Liver (tissue), 9 donors: ENCODE data around the gene SAMD4A. TPM values are rescaled to one million over a fixed set of nuclear protein-coding genes. Genes with fewer than 3 reads are reported as not detected.

Source experiments
- DNase-seq: peaks from one replicate; pipeline ENCODE4 v3.0.0-alpha.2; 2017; ENCODE audit warnings: low spot score
- H3K27ac ChIP-seq, 2 donors: one replicate each; pipeline ENCODE4 v1.7.0; 2013; ENCODE audit warnings: inconsistent platforms in 2 of 2, low read length in 2 of 2, control low read depth in 1 of 2, low read depth in 1 of 2, mild to moderate bottlenecking in 1 of 2
- H3K27me3 ChIP-seq, 4 donors: one replicate each; pipeline versions ENCODE4 v1.6.1 to v1.7.0; 2013; ENCODE audit warnings: low read length in 3 of 4, inconsistent platforms in 1 of 4, mild to moderate bottlenecking in 1 of 4, moderate library complexity in 1 of 4; ENCODE audit not compliant: control insufficient read depth in 4 of 4, insufficient read depth in 4 of 4
- H3K36me3 ChIP-seq, 4 donors: one replicate each; pipeline versions ENCODE4 v1.6.1 to v1.7.0; 2013; ENCODE audit warnings: low read length in 3 of 4, mild to moderate bottlenecking in 3 of 4, low read depth in 1 of 4, moderate library complexity in 1 of 4; ENCODE audit not compliant: control insufficient read depth in 4 of 4, insufficient read depth in 3 of 4
- H3K4me1 ChIP-seq, 4 donors: one replicate each; pipeline versions ENCODE4 v1.6.1 to v1.7.0; 2013; ENCODE audit warnings: low read length in 3 of 4, mild to moderate bottlenecking in 3 of 4, moderate library complexity in 1 of 4; ENCODE audit not compliant: control insufficient read depth in 4 of 4, insufficient read depth in 4 of 4
- H3K4me3 ChIP-seq, 3 donors: one replicate each; pipeline versions ENCODE4 v1.6.1 to v1.7.0; 2013; ENCODE audit warnings: low read length in 3 of 3, control low read depth in 1 of 3, low read depth in 1 of 3, mild to moderate bottlenecking in 1 of 3
- H3K9ac ChIP-seq, 2 donors: one replicate each; pipeline ENCODE4 v1.7.0; 2013; ENCODE audit warnings: low read length in 2 of 2, mild to moderate bottlenecking in 2 of 2, moderate library complexity in 2 of 2, control low read depth in 1 of 2, low read depth in 1 of 2
- H3K9me3 ChIP-seq, 4 donors: one replicate each; pipeline versions ENCODE4 v1.6.1 to v1.7.0; 2013; ENCODE audit warnings: low read length in 3 of 4; ENCODE audit not compliant: control insufficient read depth in 4 of 4
- ATF3 ChIP-seq: IDR thresholded peaks from 2 replicates; pipeline ENCODE4 v1.6.1; 2016; ENCODE audit warnings: antibody characterized with exemption
- EGR1 ChIP-seq, 2 donors: IDR thresholded peaks; 2 replicates each; pipeline ENCODE4 v1.6.1; 2016 to 2018; ENCODE audit warnings: antibody characterized with exemption in 2 of 2, low read depth in 2 of 2
- FOXA1 ChIP-seq: IDR thresholded peaks from 2 replicates; pipeline ENCODE4 v1.6.1; 2016; ENCODE audit warnings: antibody characterized with exemption
- FOXA2 ChIP-seq: IDR thresholded peaks from 2 replicates; pipeline ENCODE4 v1.6.1; 2016; ENCODE audit warnings: antibody characterized with exemption
- GABPA ChIP-seq, 2 donors: IDR thresholded peaks in 1 of 2; conservative IDR thresholded peaks in 1 of 2; 2 replicates each; pipeline ENCODE4 v1.6.1; 2016; ENCODE audit warnings: antibody characterized with exemption in 2 of 2, mild to moderate bottlenecking in 1 of 2, moderate library complexity in 1 of 2
- HNF4A ChIP-seq, 2 donors: conservative IDR thresholded peaks; 2 replicates each; pipeline ENCODE4 v1.6.1; 2016; ENCODE audit warnings: antibody characterized with exemption in 2 of 2, mild to moderate bottlenecking in 2 of 2
- HNF4G ChIP-seq: IDR thresholded peaks from 2 replicates; pipeline ENCODE4 v1.6.1; 2016; ENCODE audit warnings: antibody characterized with exemption
- JUND ChIP-seq, 2 donors: IDR thresholded peaks; 2 replicates each; pipeline ENCODE4 v1.6.1; 2016; ENCODE audit warnings: antibody characterized with exemption in 2 of 2
- MAX ChIP-seq: IDR thresholded peaks from 2 replicates; pipeline ENCODE4 v1.6.1; 2016; ENCODE audit warnings: antibody characterized with exemption
- NR2F2 ChIP-seq: IDR thresholded peaks from 2 replicates; pipeline ENCODE4 v1.6.1; 2016; ENCODE audit warnings: antibody characterized with exemption
- RAD21 ChIP-seq, 2 donors: IDR thresholded peaks; 2 replicates each; pipeline ENCODE4 v1.6.1; 2016; ENCODE audit warnings: antibody characterized with exemption in 2 of 2, mild to moderate bottlenecking in 2 of 2
- REST ChIP-seq: IDR thresholded peaks from 2 replicates; pipeline ENCODE4 v1.6.1; 2016; ENCODE audit warnings: antibody characterized with exemption, mild to moderate bottlenecking
- RXRA ChIP-seq, 2 donors: IDR thresholded peaks; 2 replicates each; pipeline ENCODE4 v1.6.1; 2017 to 2018; ENCODE audit warnings: antibody characterized with exemption in 2 of 2, mild to moderate bottlenecking in 1 of 2
- SP1 ChIP-seq: IDR thresholded peaks from 2 replicates; pipeline ENCODE4 v1.6.1; 2018; ENCODE audit warnings: antibody characterized with exemption, mild to moderate bottlenecking
- TAF1 ChIP-seq: conservative IDR thresholded peaks from 2 replicates; pipeline ENCODE4 v1.6.1; 2016; ENCODE audit warnings: antibody characterized with exemption, mild to moderate bottlenecking
- YY1 ChIP-seq: IDR thresholded peaks from 2 replicates; pipeline ENCODE4 v1.6.1; 2016; ENCODE audit warnings: antibody characterized with exemption, mild to moderate bottlenecking
- ZBTB33 ChIP-seq: IDR thresholded peaks from 2 replicates; pipeline ENCODE4 v1.6.1; 2016; ENCODE audit warnings: antibody characterized with exemption
- WGBS: extraction: QIAGEN DNeasy Blood & Tissue Kit; methylation state at CpG from one replicate; pipeline ENCODE4 v1.1.7; 2013; 5-methylcytosine and 5-hydroxymethylcytosine counted together
- polyA plus RNA-seq, 2 donors: library from polyadenylated mRNA; stranded (reverse) in 1 of 2; unstranded in 1 of 2; fragments of 200-250 nt in 1 of 2; fragments of >200 nt in 1 of 2; fragmentation: Nextera tagmentation in 1 of 2; extraction: Ambion mirVana in 1 of 2; gene quantifications; one replicate each; pipeline versions ENCODE4 v1.2.1 to v1.2.3, GENCODE V29; 2013 to 2015
- total RNA-seq, 2 donors: library from RNA; depleted of rRNA; stranded (reverse); fragments of >200 nt; gene quantifications; one replicate each; pipeline ENCODE4 v1.2.3, GENCODE V29; 2014
- TF ChIP-seq, protein P1 (sequence below): fragments of 150-350 bp; IDR thresholded peaks from 2 replicates; pipeline ENCODE4 v1.5.1; 2017; ENCODE audit warnings: improper control_type of control experiment, low read depth, low read length; ENCODE audit not compliant: missing input control
- donor health status: healthy.
- donor health status: healthy.
- donor health status: healthy.
- donor health status: healthy.
- donor health status: healthy.

The SAMD4A gene
- total and polyA plus RNA-seq, 4 donors = 4.3 to 17.8 (median 8.1) TPM

GRCh38 chr14:54591866-54592265 is 24.9 kb downstream of the SAMD4A start (continued):
- TF ChIP-seq REST (no peak), RAD21 (IDR thresholded peaks at IDR 0.05) (no peak), ZBTB33 (no peak), GABPA (IDR thresholded peaks at IDR 0.05 in 1 of 2, conservative IDR thresholded peaks at IDR 0.05 in 1 of 2) (no peak), TAF1 (no peak), FOXA1 (no peak), JUND (IDR thresholded peaks at IDR 0.05) (no peak), MAX (no peak)

DNA sequence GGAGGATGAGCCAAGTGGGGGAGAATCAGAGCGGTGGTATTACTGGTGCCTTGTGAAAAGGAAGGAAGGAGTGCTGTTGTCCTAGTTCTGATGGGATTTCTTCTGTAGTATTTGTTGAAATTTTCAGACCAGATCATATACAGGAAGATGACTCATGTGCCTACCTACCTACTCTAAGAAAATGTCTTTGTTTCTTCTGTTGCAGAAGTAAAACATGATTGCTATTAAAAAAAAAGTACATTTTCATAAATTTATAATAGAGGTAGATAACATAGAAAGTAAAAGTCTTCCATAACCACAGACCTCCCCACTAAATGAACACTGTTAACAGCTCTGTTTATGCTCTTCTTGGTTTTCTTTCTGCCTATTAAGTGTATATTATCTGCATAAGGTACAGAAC is 26.9 kb downstream of the SAMD4A start:
- Histone ChIP-seq H3K9ac (no peak overlapping the region), H3K4me1 (peaks cover 0 to 4% (median 0%) of the 10 kb centered on the region in 4 donors), H3K27me3 (no peaks in the 10 kb centered on the region), H3K36me3 (no peaks in the 10 kb centered on the region), H3K4me3 (no peak overlapping the region), H3K27ac (no peak overlapping the region), H3K9me3 (no peaks in the 10 kb centered on the region)
- WGBS = 78% methylated on average over 1 of the region's 1 CpG
- no peak for DNase-seq
- TF ChIP-seq RAD21 (IDR thresholded peaks at IDR 0.05) (no peak), REST (no peak), HNF4A (conservative IDR thresholded peaks at IDR 0.05) (no peak), FOXA2 (no peak), MAX (no peak), YY1 (no peak), ATF3 (no peak), EGR1 (IDR thresholded peaks at IDR 0.05; ENCODE audit: low read depth in 2 of 2) (no peak), RXRA (IDR thresholded peaks at IDR 0.05) (no peak), GABPA (IDR thresholded peaks at IDR 0.05 in 1 of 2, conservative IDR thresholded peaks at IDR 0.05 in 1 of 2) (no peak), SP1 (no peak), TAF1 (no peak), ZBTB33 (no peak), JUND (IDR thresholded peaks at IDR 0.05) (no peak), NR2F2 (no peak), HNF4G (no peak), FOXA1 (no peak)
- TF ChIP-seq, protein P1, sequence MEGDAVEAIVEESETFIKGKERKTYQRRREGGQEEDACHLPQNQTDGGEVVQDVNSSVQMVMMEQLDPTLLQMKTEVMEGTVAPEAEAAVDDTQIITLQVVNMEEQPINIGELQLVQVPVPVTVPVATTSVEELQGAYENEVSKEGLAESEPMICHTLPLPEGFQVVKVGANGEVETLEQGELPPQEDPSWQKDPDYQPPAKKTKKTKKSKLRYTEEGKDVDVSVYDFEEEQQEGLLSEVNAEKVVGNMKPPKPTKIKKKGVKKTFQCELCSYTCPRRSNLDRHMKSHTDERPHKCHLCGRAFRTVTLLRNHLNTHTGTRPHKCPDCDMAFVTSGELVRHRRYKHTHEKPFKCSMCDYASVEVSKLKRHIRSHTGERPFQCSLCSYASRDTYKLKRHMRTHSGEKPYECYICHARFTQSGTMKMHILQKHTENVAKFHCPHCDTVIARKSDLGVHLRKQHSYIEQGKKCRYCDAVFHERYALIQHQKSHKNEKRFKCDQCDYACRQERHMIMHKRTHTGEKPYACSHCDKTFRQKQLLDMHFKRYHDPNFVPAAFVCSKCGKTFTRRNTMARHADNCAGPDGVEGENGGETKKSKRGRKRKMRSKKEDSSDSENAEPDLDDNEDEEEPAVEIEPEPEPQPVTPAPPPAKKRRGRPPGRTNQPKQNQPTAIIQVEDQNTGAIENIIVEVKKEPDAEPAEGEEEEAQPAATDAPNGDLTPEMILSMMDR = no peak
